DMS79 treated with DMSO at 0.1 percent for 48 hours (cell line): Measurements from ENCODE around the gene SRSF11.
A peak's percentile ranks its signal among the peaks of the same experiment; 100 is the strongest.
"Not testable (repeated sequence)": the region's sequence is repeated elsewhere in the genome, so short reads cannot be mapped to it uniquely, and the experiment has no call there.

Experiments used
- DNase-seq: peaks from one replicate; lab custom pipeline; 2025; lab: John Stamatoyannopoulos, UW

The SRSF11 gene

DNA sequence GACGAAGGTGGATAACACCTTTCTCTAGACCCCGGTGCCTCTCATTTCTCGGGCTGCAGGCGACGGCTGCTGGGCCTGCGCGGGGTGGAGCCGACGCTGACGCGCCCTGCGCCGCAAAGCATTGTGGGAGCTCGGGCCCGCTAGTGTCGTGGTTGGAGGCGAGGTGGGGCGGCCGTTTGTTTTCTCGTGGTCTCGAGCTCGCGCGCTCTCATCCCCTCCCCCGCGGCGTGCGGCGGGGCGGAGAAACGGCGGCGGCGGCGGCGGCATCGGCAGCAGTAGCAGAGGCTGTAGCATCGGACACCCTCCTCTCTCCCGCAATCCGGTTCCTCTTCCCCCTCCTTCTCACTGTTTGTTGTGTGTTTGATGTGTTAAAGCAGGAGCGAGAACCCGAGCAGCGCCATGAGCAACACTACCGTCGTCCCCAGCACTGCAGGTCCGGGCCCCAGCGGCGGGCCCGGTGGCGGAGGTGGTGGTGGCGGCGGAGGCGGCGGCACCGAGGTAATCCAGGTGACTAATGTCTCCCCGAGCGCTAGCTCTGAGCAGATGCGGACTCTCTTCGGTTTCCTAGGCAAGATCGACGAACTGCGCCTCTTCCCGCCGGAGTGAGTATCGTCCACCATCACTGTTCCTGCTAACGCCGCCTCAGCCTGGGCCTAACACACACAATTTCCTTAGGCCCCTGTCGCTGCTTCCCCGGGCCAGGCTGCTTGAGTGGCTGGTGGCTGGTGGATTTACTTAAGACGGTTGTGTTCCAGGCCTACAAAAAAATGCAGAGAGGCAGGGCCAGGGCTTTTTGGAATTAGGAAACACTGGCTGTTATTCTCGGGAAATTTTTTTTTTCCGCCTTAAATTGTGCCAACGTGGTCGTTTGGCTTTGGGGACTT lies at the start of gene SRSF11:
Gene SRSF11 (plus strand): TSS at position 143 of the 884 bp plus-strand sequence. CDS start 257 bp downstream, at position 400.
- DNase-seq, result peak; percentile 83

DNA sequence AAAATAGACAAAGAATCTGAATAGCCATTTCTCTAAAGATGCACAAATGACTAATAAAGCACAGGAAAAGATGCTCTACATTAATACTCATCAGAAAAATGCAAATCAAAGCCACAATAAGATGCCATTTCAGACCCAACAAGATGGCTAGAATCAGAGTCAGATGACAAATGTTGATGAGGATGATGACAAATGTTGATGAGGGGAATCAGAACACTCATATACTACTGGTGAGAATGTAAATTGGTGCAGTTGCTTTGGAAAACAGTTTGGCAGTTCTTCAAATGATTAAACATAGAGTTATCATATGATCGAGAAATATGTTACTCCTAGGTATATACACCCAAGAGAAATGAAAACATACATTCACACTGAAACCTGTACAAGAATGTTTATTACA lies 49.7 kb upstream of the SRSF11 start:
- DNase-seq, result no peak

GRCh38 chr1:70185181-70185580 lies 36.0 kb upstream of the SRSF11 start:
- not testable (repeated sequence) for DNase-seq

DNA sequence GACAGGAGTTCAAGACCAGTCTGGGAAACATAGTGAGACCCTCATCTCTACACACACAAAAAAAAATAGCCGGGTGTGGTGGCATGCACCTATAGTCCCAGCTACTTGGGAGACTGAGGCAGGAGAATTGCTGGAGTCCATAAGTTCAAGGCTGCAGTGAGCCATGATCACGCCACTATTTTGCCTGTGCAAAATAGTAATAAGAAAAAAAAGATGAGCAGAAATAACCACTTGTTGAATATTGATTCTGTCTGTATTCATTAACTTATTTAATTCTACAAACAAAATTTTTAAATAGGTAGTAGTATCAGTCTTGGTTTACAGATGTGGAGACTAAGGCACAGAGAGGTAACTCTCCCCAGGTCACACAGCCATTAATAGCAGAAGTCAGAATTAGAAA lies 32.7 kb upstream of the SRSF11 start:
- no peak for DNase-seq

- no peak for DNase-seq
These were observed 31.0 kb upstream of the SRSF11 start for GRCh38 chr1:70190180-70190579.

- not testable (repeated sequence) for DNase-seq
These were observed 28.7 kb upstream of the SRSF11 start for GRCh38 chr1:70192446-70192845.

DNA sequence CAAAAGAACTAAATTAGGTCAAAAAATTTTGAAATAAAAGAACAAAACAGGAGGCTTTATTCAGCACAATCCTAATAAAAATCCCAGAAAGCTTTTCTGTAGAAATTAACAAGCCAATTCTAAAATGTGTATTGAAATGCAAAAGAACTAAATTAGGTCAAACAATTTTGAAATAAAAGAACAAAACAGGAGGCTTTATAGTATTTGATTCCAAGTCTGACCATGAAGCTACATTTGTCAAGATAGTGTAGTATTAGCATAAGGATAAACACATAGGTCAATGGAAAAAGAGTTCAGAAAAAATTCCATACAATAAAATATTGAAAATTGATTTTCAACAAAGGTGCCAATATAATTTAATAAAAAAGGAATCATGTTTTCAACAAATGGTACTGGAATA lies 26.6 kb upstream of the SRSF11 start:
- no peak for DNase-seq

DNA sequence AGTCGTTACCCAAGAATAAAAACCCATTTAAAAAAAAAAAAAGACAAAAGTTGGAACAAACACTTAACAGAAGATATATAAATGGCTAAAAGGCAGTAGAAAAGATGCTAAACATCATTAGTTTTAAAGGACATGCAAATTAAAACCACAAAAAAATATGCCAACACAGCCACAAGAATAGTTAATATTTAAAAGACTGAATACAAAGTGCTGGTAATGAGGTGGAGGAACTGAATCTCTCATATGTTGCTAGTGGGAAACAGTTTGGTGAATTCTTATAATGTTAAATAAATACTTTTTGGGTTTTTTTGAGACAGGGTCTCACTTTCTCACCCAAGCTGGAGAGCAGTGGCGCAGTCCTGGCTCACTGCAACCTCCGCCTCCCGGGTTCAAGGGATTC lies 25.8 kb upstream of the SRSF11 start:
- DNase-seq, result no peak

- no peak for DNase-seq
These were observed 24.8 kb upstream of the SRSF11 start for GRCh38 chr1:70196333-70196732.

DNA sequence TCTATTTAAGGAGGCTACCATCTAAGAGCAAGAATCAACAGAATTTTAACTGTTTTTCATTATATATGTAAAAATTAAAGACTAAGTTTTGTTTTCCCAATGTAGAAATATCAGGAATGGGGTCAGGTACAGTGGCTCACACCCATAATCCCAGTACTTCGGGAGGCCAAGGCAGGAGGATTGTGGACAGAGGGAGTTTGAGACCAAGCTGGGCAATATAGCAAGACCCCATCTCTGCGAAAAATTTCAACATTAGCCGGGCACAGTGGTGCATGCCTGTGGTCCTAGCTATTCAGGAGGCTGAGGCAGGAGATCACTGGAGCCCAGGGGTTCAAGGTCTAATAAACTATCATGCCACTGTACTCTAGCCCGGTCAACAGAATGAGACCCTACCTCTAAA lies 21.1 kb upstream of the SRSF11 start:
- no peak for DNase-seq

DNA sequence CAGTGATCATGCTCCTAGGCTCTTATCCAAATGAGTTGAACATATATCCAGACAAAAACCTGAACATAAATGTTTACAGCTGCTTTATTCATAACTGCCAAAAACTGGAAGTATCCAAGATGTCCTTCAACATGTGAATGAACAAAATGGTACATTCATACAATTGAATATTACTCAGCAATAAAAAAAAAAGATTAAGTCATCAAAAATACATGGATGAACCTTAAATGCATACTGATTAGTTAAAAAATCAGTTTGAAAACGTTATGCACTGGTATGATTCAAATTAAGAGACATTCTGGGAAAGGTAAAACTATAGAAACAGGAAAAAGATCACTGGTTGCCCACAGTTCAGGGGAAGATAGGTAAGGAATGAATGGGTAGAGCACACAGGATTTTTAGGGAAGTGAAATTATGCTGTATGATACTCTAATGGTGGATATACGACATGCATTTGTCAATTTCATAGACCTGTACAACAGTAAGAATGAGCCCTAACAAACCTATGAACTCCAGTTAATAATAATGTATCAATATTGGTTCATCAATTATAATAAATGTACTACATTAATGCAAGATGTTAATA lies 18.9 kb upstream of the SRSF11 start:
- DNase-seq, result no peak

DNA sequence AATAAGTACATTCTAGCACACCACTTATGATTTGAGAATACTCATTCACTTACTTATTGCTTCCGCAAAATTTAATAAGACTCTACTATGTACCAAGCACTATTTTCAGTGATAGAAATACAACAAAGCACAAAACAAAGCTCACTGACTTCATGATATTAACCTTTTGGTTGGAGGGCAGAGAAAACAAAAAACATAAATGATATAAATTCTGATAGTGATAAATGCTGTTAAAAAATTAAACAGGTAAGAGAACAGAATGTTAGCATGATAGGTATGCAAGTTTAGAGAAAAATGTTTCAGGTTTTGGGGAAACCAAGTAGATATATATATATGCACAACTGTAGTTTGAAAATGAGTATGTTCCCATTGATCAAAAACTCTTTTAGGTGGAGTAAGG lies 17.0 kb upstream of the SRSF11 start:
- no peak for DNase-seq

- no peak for DNase-seq
These were observed 16.6 kb upstream of the SRSF11 start for GRCh38 chr1:70204600-70204999.

DNA sequence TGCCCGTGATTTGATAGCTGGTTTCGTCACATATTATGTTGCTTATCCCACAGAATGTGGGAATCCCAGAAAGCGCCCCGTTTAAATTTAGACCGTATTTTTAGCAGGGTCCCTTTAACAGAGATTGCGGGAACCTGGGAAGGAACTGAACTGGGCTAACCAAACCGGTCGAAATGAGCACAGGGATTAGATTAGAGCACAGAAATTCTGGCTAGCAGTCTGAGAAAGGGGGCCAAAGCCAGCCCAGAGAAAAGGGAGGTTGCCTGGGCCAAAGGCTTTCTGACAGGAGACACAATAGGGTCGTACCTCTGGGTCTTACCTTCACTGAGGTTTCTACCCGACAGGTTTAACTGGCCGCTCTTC lies 16.1 kb upstream of the SRSF11 start:
- peak; percentile 53 for DNase-seq

DNA sequence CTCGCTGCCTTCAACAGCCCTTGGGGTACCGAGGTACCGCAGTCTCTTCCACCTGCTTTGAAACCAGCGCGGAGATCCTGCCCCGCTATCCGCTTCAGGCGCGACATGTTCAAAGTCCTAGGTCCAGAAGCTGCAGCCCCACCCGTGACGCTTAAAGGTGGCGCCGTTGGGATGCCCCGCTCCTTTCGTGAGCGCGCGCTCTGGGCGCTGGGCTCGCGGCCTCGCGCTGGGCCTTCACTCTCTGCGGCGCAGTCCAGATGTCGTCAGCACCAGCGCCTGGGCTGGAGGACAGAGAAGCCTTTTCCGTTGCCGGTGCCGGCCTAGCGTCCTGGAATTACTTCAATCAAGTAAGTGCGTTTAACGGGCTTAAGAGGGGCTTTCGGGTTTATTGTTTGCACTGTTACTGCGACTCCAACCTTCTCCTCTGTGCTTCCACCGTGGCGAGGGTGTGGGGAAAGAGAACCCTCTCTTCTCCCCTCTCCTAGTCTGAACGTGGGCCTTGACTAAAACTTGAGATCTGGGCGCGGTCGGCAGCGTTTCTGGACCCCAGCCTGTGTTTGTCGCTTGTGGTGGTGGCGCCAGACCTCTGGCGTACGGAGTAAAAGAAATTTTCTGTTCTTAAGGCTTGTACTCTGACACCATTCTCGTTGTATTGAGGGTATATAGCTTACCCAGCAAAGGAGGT lies 15.6 kb upstream of the SRSF11 start, which contains the start of gene LRRC40:
Gene LRRC40 (minus strand): TSS at position 146 of the 685 bp plus-strand sequence. CDS start 39 bp downstream, at position 107.
- DNase-seq, result peak; percentile 90

GRCh38 chr1:70206833-70207232 lies 14.3 kb upstream of the SRSF11 start:
- DNase-seq, result not testable (repeated sequence)

- DNase-seq, result no peak
These were observed 13.7 kb upstream of the SRSF11 start for GRCh38 chr1:70207492-70207891.

GRCh38 chr1:70208292-70208691 lies 12.9 kb upstream of the SRSF11 start:
- DNase-seq, result no peak

GRCh38 chr1:70210820-70211219 lies 10.4 kb upstream of the SRSF11 start:
- DNase-seq, result no peak

DNA sequence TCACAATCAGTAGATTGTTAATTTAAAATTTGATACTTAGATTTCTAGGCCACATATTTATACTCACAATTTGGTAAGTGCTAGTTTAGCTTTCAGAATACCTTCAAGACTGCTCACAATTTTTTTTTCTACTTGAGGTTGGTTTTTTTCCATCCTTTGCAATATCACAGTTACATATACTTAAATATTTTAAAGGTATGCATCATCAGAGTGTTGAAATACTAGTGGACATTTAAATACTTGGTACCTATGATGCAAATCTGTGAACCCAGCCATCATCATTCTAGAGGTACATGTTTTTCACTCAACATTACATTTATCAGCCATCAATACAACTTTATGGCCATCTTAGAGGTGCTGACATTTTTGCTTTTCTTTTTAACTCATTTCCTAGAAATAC lies 9.6 kb upstream of the SRSF11 start:
- no peak for DNase-seq

DNA sequence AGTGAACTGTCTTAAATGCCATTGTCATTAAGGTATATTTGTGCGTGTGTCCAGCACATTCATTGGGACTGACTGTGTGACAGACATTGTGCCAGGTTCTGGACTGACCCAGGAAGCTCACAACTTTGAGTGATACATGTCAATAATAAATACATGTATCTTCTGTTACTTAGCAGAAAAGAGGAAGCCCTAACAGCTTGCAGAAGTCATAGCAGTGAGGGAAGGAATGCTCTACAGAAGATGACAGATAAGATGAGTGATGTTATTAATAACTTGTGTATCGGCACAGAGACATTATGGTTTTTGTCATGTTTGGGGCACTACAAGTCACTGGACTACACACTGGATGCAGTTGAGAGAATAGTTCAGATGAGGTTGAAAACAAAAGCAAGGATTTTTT lies 1.2 kb upstream of the SRSF11 start:
- DNase-seq, result no peak

DNA sequence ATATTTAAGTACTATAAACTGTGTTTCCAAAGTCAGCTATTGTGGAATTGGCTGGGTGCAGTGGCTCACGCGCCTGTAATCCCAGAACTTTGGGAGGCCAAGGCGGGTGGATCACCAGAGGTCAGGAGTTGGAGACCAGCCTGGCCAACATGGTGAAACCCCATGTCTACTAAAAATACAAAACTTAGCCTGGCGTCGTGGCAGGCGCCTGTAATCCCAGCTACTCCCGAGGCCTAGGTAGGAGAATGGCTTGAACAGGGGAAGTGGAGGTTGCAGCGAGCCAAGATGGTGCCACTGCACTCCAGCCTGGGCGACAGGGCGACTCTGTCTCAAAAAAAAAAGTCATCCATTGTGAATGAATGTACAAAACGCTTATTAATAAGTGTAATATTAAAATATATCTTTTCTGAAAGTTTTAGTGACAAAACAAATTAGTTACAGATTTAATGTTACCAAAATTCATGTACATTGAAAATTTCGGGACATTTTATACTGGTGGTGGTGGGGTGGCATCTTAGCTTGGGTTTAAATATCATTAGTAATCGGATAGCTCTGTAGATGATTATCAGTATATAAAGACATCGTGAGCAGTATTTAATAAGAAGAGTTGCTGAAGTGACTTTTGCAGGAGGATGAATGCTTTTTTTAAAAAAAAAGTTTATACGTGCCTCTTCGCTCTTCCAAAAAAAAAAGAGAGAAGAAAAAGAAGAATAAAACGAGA lies 503 bp upstream of the SRSF11 start:
- no peak for DNase-seq
